Measurements from ENCODE around the gene OSBPL5.

OSBPL5 gene

DNA sequence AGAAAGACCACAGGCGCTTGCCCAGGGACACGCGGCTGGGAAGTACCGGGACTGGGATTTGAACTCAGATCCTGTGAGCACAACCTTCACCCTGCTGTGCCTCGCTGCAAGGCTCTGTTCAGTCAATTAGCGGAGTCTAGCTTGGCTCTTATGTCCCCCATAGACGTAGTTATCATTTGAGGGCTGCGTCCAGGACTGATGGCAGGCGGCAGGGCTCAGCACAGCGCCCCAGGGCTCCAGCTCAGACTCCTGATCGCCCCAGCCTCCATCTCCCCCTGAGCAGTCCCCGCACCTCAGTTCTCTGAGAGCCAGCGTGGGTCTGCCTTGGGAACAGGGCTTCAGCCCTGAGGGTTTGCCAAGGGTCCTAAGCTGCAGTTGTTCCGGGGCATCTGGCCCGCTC lies 33.7 kb upstream of the OSBPL5 start:
- no peak for DNase-seq (ENCODE audit: low read depth in 2 of 2, low spot score in 1 of 2)

DNA sequence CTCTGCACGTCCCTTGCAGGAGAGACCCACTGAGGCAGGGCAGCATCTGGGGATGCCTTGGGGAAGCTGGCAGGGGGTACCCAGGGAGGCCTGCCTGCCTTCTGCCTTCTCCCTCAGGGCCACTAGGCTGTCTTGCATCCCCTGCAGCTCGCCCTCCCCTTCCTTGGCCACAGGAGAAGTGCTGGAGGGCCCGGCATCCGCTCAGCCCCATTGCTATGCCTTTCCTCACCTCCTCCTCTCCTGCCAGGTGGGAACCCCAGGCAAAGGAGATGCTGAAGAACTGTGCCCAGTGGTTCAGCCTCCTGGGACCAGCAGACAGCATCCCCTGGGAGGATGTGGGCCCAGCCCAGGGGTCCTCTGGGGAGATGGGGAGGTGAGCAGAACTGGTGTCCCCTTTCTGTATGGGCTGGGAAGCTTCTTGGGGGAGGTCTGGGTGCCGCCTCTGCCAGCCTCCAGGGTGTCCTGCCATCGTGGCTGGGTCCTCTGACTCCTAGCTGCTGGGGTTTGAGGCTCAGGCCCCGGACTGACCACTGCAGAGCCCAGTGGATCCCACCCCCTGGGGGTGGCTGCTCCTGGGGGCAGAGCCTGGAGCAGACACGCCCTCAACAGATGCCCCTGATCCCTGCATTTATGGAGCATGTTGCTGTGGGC lies 32.9 kb upstream of the OSBPL5 start:
- no peak for DNase-seq (ENCODE audit: low read depth in 2 of 2, low spot score in 1 of 2)

GRCh38 chr11:3197044-3197695 lies 32.1 kb upstream of the OSBPL5 start:
- DNase-seq (ENCODE audit: low read depth in 2 of 2, low spot score in 1 of 2), result no peak

- no peak for DNase-seq (ENCODE audit: low read depth in 2 of 2, low spot score in 1 of 2)
These were observed 31.3 kb upstream of the OSBPL5 start for GRCh38 chr11:3196161-3197043.

GRCh38 chr11:3195251-3196160 lies 30.4 kb upstream of the OSBPL5 start:
- no peak for DNase-seq (ENCODE audit: low read depth in 2 of 2, low spot score in 1 of 2)

GRCh38 chr11:3194016-3194816 lies 29.1 kb upstream of the OSBPL5 start:
- DNase-seq (ENCODE audit: low read depth in 2 of 2, low spot score in 1 of 2), result no peak

DNA sequence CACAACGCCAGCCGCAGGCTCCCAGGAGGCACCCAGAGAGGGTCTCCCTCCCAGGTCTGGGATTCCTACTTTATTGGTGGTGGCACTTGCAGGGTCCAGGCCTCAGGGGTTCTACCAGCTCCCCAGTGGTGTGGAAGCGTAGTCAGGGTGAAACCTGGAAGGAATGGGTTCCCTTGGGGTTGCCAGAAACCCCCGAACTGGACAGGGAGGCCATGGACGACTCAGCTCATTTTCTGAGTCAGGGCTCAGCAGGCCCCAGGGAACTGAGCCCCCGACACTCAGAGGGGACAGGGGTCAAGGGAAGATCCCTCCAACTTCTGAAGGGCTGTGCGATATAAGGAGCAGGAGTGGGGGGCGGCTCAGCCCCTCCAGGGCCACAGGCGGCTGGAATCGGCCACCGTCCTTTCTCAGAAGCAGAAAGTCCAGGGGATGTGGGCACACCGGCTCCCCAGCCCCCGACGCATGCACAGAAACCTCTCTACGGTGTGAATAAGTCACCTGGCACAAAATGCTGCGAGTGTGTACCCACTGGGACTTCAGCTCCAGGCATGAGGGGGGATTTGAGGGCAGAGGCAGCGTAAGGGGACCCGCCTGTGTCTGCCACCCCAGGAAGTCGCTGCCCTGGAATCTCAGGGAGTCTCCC lies 28.4 kb upstream of the OSBPL5 start:
- no peak for DNase-seq (ENCODE audit: low read depth in 2 of 2, low spot score in 1 of 2)

GRCh38 chr11:3192511-3193372 lies 27.6 kb upstream of the OSBPL5 start:
- no peak for DNase-seq (ENCODE audit: low read depth in 2 of 2, low spot score in 1 of 2)

GRCh38 chr11:3191586-3192324 lies 26.6 kb upstream of the OSBPL5 start:
- DNase-seq (ENCODE audit: low read depth in 2 of 2, low spot score in 1 of 2), result no peak

DNA sequence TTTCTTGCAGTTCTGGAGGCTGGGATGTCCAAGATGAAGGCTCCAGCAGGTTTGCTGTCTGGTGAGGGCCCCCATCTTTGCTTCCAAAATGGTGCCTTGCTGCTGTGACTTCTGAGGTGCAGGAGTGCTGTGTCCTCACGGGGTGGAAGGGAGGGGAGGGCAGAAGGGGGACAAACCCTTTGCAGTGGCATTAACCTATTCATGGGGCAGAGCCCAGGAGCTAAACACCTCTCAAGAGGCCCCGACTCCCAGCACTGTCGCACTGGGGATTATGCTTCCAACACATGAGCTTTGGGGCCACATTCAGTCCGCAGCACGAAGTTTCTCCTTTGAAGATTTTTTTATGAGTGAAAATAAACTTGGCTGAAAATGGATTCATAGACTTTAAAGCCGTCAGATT lies 25.5 kb upstream of the OSBPL5 start:
- DNase-seq (ENCODE audit: low read depth in 2 of 2, low spot score in 1 of 2), result no peak

GRCh38 chr11:3189886-3190583 lies 24.9 kb upstream of the OSBPL5 start:
- DNase-seq (ENCODE audit: low read depth in 2 of 2, low spot score in 1 of 2), result no peak

GRCh38 chr11:3189196-3189843 lies 24.2 kb upstream of the OSBPL5 start:
- DNase-seq (ENCODE audit: low read depth in 2 of 2, low spot score in 1 of 2), result no peak

DNA sequence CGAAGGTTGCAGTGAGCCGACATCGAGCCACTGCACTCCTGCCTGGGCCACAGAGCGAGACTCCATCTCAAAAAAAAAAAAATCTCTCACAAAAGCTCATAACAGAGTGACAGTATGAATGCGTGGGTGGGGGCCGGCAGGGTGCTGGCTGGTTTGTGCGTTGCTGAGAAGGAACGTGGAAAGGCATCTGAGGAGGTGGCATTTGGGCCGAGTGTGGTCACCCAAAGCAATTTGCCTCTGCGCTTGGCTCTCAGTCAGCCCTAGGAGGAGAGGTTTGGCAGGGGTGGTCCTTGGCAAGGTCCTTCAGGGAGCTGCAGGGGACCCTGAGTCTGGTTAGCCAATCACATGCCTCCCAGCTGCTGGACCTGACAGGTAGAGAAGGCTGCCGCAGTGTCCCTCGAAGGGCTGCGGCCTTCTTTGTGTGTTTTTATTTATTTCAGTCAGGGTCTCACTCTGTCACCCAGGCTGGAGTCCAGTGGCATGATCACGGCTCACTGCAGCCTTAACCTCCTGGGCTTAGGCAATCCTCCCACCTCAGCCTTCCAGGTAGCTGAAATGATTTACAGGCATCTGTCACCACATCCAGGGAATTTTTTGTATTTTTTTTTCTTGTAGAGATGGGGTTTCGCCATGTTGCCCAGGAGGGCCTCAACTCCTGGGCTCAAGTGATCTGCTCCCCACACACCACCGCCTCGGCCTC lies 23.5 kb upstream of the OSBPL5 start:
- no peak for DNase-seq (ENCODE audit: low read depth in 2 of 2, low spot score in 1 of 2)

DNA sequence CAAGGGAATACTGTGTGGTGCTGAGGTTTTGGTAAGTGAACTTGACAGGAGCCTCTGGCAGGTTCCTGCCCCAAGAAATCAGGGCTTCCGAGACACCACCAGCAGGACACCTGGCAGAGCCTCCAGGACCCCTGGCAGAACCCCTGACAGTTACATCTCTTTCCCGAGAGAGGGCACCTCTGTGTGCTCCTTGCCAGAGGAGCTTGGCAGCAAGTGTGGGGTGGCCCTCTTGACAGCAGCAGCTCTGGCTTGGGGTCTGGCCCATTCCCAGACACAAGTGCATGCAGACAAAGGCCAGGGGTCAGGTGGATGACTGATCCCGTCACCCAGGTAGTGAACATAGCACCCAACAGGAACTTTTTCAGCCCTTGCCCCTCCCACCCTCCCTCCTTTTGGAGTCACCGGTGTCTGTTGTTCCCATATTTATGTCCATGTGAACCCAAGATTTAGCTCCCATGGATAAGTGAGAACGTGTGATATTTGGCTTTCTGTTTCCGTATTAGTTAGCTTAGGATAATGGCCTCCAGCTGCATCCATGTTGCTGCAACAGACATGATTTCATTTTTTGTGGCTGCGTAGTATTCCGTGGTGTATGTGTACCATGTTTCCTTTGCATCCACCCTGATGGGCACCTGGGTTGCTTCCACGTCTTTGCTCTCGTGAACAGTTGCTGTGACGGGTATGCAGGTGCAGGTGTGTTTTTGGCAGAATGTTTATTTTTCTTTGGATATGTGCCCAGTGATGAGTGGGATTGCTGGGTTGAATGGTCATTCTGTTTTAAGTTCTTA lies 21.2 kb upstream of the OSBPL5 start:
- no peak for DNase-seq (ENCODE audit: low read depth in 2 of 2, low spot score in 1 of 2)

GRCh38 chr11:3184732-3185347 lies 19.7 kb upstream of the OSBPL5 start:
- DNase-seq (ENCODE audit: low read depth in 2 of 2, low spot score in 1 of 2), result no peak

Data from stimulated activated CD8-positive, alpha-beta memory T cell treated with anti-CD3 and anti-CD28 coated beads, Interleukin-4, amount 100 ng/mL, for 1 hour (primary cell).